Thyroid gland (tissue), 4 donors: ENCODE results near the gene USP24. TPM values are rescaled to one million over a fixed set of nuclear protein-coding genes. Genes with fewer than 3 reads are reported as not detected.

Source experiments
- DNase-seq, 2 donors: peaks; one replicate each; pipeline ENCODE4 v3.0.0-alpha.2; 2019
- H3K27ac ChIP-seq, 3 donors: fragments of 200-600 bp; sonication (generic); 1 replicate in 2 of 3; 2 replicates in 1 of 3; pipeline ENCODE4 v1.5.1; 2016 to 2019; ENCODE audit warnings: mild to moderate bottlenecking in 1 of 3, moderate library complexity in 1 of 3
- H3K27me3 ChIP-seq: fragments of 200-600 bp; sonication (generic); one replicate; pipeline ENCODE4 v1.5.1; 2019
- H3K36me3 ChIP-seq, 2 donors: fragments of 200-600 bp; sonication (generic); one replicate each; pipeline ENCODE4 v1.5.1; 2016 to 2019
- H3K4me1 ChIP-seq, 2 donors: fragments of 200-600 bp; sonication (generic); one replicate each; pipeline ENCODE4 v1.5.1; 2017 to 2019
- H3K4me3 ChIP-seq, 3 donors: fragments of 200-600 bp; sonication (generic); replicated peaks in 1 of 3; 1 replicate in 2 of 3; 2 replicates in 1 of 3; pipeline ENCODE4 v1.5.1; 2016; ENCODE audit warnings: mild to moderate bottlenecking in 1 of 3
- H3K9me3 ChIP-seq: fragments of 200-600 bp; sonication (generic); one replicate; pipeline ENCODE4 v1.5.1; 2017
- POLR2A ChIP-seq, 2 donors: fragments of 450-650 bp; IDR thresholded peaks; one replicate each; pipeline ENCODE4 v1.6.1; 2017; ENCODE audit warnings: antibody characterized with exemption in 2 of 2, mild to moderate bottlenecking in 2 of 2, moderate library complexity in 1 of 2
- WGBS, 2 donors: methylation state at CpG; one replicate each; pipeline ENCODE4 v1.1.5; 2017; 5-methylcytosine and 5-hydroxymethylcytosine counted together
- intact Hi-C: fragments of 100-400 bp; cut with DNase I; formaldehyde crosslinking; loops from one replicate; pipeline ENCODE4 v1.15.1; 2023
- total RNA-seq, 4 donors: library from RNA; depleted of rRNA; stranded (reverse); fragments of >200 nt; gene quantifications; one replicate each; pipeline ENCODE4 v1.2.3, GENCODE V29; 2016
- TF ChIP-seq, protein P1 (sequence below), 6 experiments: fragments of 200-600 bp in 3 of 6; fragments of 450-650 bp in 3 of 6; sonication (generic) in 3 of 6; IDR thresholded peaks; one replicate each; pipeline ENCODE4 v1.5.1; 2016 to 2019; ENCODE audit warnings: antibody characterized with exemption in 6 of 6, mild to moderate bottlenecking in 2 of 6, inconsistent platforms in 1 of 6, moderate library complexity in 1 of 6

The USP24 gene
- total RNA-seq, 4 donors from 2014 or later: 38.5 to 74.6 (median 43.4) TPM

- no peak overlapping the region for H3K27ac ChIP-seq
- intact Hi-C loops: no loop called here
- DNase-seq: no peak
- H3K36me3 ChIP-seq: no peaks in the 10 kb centered on the region
- no peaks in the 10 kb centered on the region for H3K9me3 ChIP-seq
- peaks cover 0 to 7% of the 10 kb centered on the region in 2 donors for H3K4me1 ChIP-seq
- H3K27me3 ChIP-seq: no peaks in the 10 kb centered on the region
- 34 to 48% methylated on average over 5 of the region's 5 CpGs for WGBS, 2 donors
- no peak for TF ChIP-seq POLR2A (IDR thresholded peaks at IDR 0.05)
- TF ChIP-seq, protein P1, sequence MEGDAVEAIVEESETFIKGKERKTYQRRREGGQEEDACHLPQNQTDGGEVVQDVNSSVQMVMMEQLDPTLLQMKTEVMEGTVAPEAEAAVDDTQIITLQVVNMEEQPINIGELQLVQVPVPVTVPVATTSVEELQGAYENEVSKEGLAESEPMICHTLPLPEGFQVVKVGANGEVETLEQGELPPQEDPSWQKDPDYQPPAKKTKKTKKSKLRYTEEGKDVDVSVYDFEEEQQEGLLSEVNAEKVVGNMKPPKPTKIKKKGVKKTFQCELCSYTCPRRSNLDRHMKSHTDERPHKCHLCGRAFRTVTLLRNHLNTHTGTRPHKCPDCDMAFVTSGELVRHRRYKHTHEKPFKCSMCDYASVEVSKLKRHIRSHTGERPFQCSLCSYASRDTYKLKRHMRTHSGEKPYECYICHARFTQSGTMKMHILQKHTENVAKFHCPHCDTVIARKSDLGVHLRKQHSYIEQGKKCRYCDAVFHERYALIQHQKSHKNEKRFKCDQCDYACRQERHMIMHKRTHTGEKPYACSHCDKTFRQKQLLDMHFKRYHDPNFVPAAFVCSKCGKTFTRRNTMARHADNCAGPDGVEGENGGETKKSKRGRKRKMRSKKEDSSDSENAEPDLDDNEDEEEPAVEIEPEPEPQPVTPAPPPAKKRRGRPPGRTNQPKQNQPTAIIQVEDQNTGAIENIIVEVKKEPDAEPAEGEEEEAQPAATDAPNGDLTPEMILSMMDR (IDR thresholded peaks at IDR 0.05): no peak
- H3K4me3 ChIP-seq: no peak overlapping the region
These were observed 174.2 kb downstream of the USP24 start for GRCh38 chr1:55040933-55041494.

GRCh38 chr1:55040083-55040932, 174.9 kb downstream of the USP24 start:
- no peaks in the 10 kb centered on the region for H3K36me3 ChIP-seq
- no peak for DNase-seq
- H3K9me3 ChIP-seq: no peaks in the 10 kb centered on the region
- intact Hi-C loops: no loop called here
- no peak for TF ChIP-seq POLR2A (IDR thresholded peaks at IDR 0.05)
- TF ChIP-seq, protein P1 (IDR thresholded peaks at IDR 0.05): no peak
- H3K27me3 ChIP-seq: no peaks in the 10 kb centered on the region
- peaks cover 0 to 7% of the 10 kb centered on the region in 2 donors for H3K4me1 ChIP-seq
- no peak overlapping the region for H3K4me3 ChIP-seq
- H3K27ac ChIP-seq: no peak overlapping the region
- 20 to 24% methylated on average over 29 to 49 of the region's 49 CpGs for WGBS, 2 donors

- peaks cover 0 to 7% of the 10 kb centered on the region in 2 donors for H3K4me1 ChIP-seq
- no peak within 1 kb of the TSS for H3K27ac ChIP-seq
- DNase-seq: no peak
- H3K4me3 ChIP-seq: no peak within 1 kb of the TSS
- no peaks in the 10 kb centered on the region for H3K36me3 ChIP-seq
- H3K27me3 ChIP-seq: no peaks in the 10 kb centered on the region
- WGBS, 2 donors: 3 to 4% methylated on average over 14 to 27 of the region's 67 CpGs
- TF ChIP-seq POLR2A (IDR thresholded peaks at IDR 0.05): no peak
- TF ChIP-seq, protein P1 (IDR thresholded peaks at IDR 0.05): no peak
- H3K9me3 ChIP-seq: no peaks in the 10 kb centered on the region
- intact Hi-C loops: no loop called here
These were observed 175.7 kb downstream of the USP24 start, which contains the start of gene PCSK9 for GRCh38 chr1:55039342-55040082. TSS of gene PCSK9 (plus strand) at chr1:55039548. CDS start at chr1:55039838, 290 bp downstream.

- no peak for DNase-seq
- H3K4me3 ChIP-seq: no peak overlapping the region
- intact Hi-C loops: no loop called here
- peaks cover 0 to 7% of the 10 kb centered on the region in 2 donors for H3K4me1 ChIP-seq
- H3K36me3 ChIP-seq: no peaks in the 10 kb centered on the region
- TF ChIP-seq, protein P1 (IDR thresholded peaks at IDR 0.05): no peak
- TF ChIP-seq POLR2A (IDR thresholded peaks at IDR 0.05): no peak
- no peak overlapping the region for H3K27ac ChIP-seq
- WGBS, 2 donors: 34 to 38% methylated on average over 9 of the region's 9 CpGs
- no peaks in the 10 kb centered on the region for H3K9me3 ChIP-seq
- H3K27me3 ChIP-seq: no peaks in the 10 kb centered on the region
These were observed 176.2 kb downstream of the USP24 start for GRCh38 chr1:55038974-55039341.
